ENCODE data around the gene ELL2.

ELL2 gene

GRCh38 chr5:95958310-95959014 is 3.2 kb downstream of the ELL2 start:
- H3K27ac ChIP-seq (ENCODE audit: low read length) = no peak overlapping the region
- no peaks in the 10 kb centered on the region for H3K36me3 ChIP-seq (replicated peaks; ENCODE audit: insufficient read depth, low read length)
- peak overlapping the region; percentile 67; the same call in 1 of the 2 replicates for H3K4me2 ChIP-seq (ENCODE audit: low read depth, low read length)
- DNase-seq = no peak
- peaks cover 74% of the 10 kb centered on the region for H3K79me2 ChIP-seq (ENCODE audit: low read length)
- H4K20me1 ChIP-seq (ENCODE audit: insufficient read depth, low read length) = 0 out of 2 replicates have a peak, but pooled peaks cover 2% of the 10 kb centered on the region
- H3K9ac ChIP-seq (ENCODE audit: low read length) = no peak overlapping the region
- H3K4me3 ChIP-seq (ENCODE audit: low read length) = no peak overlapping the region
- no peak overlapping the region for H2AFZ ChIP-seq (ENCODE audit: low read length)
- H3F3A ChIP-seq (ENCODE audit: insufficient read depth, low read length) = no peaks in the 10 kb centered on the region
- TF ChIP-seq EZH2phosphoT487 (IDR thresholded peaks at IDR 0.05; ENCODE audit: low read length) = no peak
- no peak for TF ChIP-seq CTCF (IDR thresholded peaks at IDR 0.05; ENCODE audit: low read length)
- no peak for TF ChIP-seq EZH2 (optimal IDR thresholded peaks at IDR 0.05; ENCODE audit: low read depth, low read length)
- H3K9me2 ChIP-seq (replicated peaks; ENCODE audit: insufficient read depth, low read length) = no peaks in the 10 kb centered on the region
- H3K9me3 ChIP-seq (replicated peaks; ENCODE audit: insufficient read depth, low read length) = no peaks in the 10 kb centered on the region
- H3K27me3 ChIP-seq (replicated peaks; ENCODE audit: insufficient read depth, low read length) = no peaks in the 10 kb centered on the region
- H3K4me1 ChIP-seq (ENCODE audit: low read length) = peaks cover 24% of the 10 kb centered on the region

GRCh38 chr5:95957561-95958203 is 4.0 kb downstream of the ELL2 start:
- H4K20me1 ChIP-seq (ENCODE audit: insufficient read depth, low read length) = 0 out of 2 replicates have a peak, but pooled peaks cover 2% of the 10 kb centered on the region
- peaks cover 81% of the 10 kb centered on the region for H3K79me2 ChIP-seq (ENCODE audit: low read length)
- no peaks in the 10 kb centered on the region for H3K9me3 ChIP-seq (replicated peaks; ENCODE audit: insufficient read depth, low read length)
- no peak for TF ChIP-seq CTCF (IDR thresholded peaks at IDR 0.05; ENCODE audit: low read length)
- TF ChIP-seq EZH2phosphoT487 (IDR thresholded peaks at IDR 0.05; ENCODE audit: low read length) = no peak
- TF ChIP-seq EZH2 (optimal IDR thresholded peaks at IDR 0.05; ENCODE audit: low read depth, low read length) = no peak
- H3K27me3 ChIP-seq (replicated peaks; ENCODE audit: insufficient read depth, low read length) = no peaks in the 10 kb centered on the region
- no peaks in the 10 kb centered on the region for H3F3A ChIP-seq (ENCODE audit: insufficient read depth, low read length)
- H3K4me3 ChIP-seq (ENCODE audit: low read length) = no peak overlapping the region
- no peak overlapping the region for H2AFZ ChIP-seq (ENCODE audit: low read length)
- no peaks in the 10 kb centered on the region for H3K9me2 ChIP-seq (replicated peaks; ENCODE audit: insufficient read depth, low read length)
- H3K36me3 ChIP-seq (replicated peaks; ENCODE audit: insufficient read depth, low read length) = no peaks in the 10 kb centered on the region
- 0 out of 2 replicates have a peak overlapping the region, but pooled peaks have one; percentile 0 for H3K4me2 ChIP-seq (ENCODE audit: low read depth, low read length)
- H3K9ac ChIP-seq (ENCODE audit: low read length) = no peak overlapping the region
- peaks cover 24% of the 10 kb centered on the region for H3K4me1 ChIP-seq (ENCODE audit: low read length)
- no peak for DNase-seq
- no peak overlapping the region for H3K27ac ChIP-seq (ENCODE audit: low read length)

- no peaks in the 10 kb centered on the region for H3K9me2 ChIP-seq (replicated peaks; ENCODE audit: insufficient read depth, low read length)
These were observed 4.8 kb downstream of the ELL2 start for GRCh38 chr5:95956900-95957293.

More at GRCh38 chr5:95956900-95957293, 4.8 kb downstream of the ELL2 start:
- Histone ChIP-seq H3K36me3 (replicated peaks; ENCODE audit: insufficient read depth, low read length) (no peaks in the 10 kb centered on the region), H2AFZ (ENCODE audit: low read length) (no peak overlapping the region), H3K9me3 (replicated peaks; ENCODE audit: insufficient read depth, low read length) (no peaks in the 10 kb centered on the region), H3K27ac (ENCODE audit: low read length) (no peak overlapping the region), H3K4me1 (ENCODE audit: low read length) (peaks cover 20% of the 10 kb centered on the region), H3F3A (ENCODE audit: insufficient read depth, low read length) (no peaks in the 10 kb centered on the region), H4K20me1 (ENCODE audit: insufficient read depth, low read length) (0 out of 2 replicates have a peak, but pooled peaks cover 2% of the 10 kb centered on the region), H3K27me3 (replicated peaks; ENCODE audit: insufficient read depth, low read length) (no peaks in the 10 kb centered on the region), H3K9ac (ENCODE audit: low read length) (no peak overlapping the region), H3K4me2 (ENCODE audit: low read depth, low read length) (no peak overlapping the region), H3K79me2 (ENCODE audit: low read length) (peaks cover 89% of the 10 kb centered on the region), H3K4me3 (ENCODE audit: low read length) (no peak overlapping the region)
- no peak for TF ChIP-seq CTCF (IDR thresholded peaks at IDR 0.05; ENCODE audit: low read length)
- TF ChIP-seq EZH2 (optimal IDR thresholded peaks at IDR 0.05; ENCODE audit: low read depth, low read length) = no peak
- TF ChIP-seq EZH2phosphoT487 (IDR thresholded peaks at IDR 0.05; ENCODE audit: low read length) = no peak
- DNase-seq = no peak
